GM19025 (cell line): ENCODE results near the gene CCNY.
A peak's percentile ranks its signal among the peaks of the same experiment; 100 is the strongest.
"Not testable (repeated sequence)": the region's sequence is repeated elsewhere in the genome, so short reads cannot be mapped to it uniquely, and the experiment has no call there.

Source experiments
- ATAC-seq: cut with Tn5 transposase; IDR thresholded peaks from one replicate; pipeline ENCODE4 v1.9.1; 2021; ENCODE audit warnings: mild to moderate bottlenecking, low read depth, moderate library complexity; ENCODE audit not compliant: unreplicated experiment

Gene CCNY

DNA sequence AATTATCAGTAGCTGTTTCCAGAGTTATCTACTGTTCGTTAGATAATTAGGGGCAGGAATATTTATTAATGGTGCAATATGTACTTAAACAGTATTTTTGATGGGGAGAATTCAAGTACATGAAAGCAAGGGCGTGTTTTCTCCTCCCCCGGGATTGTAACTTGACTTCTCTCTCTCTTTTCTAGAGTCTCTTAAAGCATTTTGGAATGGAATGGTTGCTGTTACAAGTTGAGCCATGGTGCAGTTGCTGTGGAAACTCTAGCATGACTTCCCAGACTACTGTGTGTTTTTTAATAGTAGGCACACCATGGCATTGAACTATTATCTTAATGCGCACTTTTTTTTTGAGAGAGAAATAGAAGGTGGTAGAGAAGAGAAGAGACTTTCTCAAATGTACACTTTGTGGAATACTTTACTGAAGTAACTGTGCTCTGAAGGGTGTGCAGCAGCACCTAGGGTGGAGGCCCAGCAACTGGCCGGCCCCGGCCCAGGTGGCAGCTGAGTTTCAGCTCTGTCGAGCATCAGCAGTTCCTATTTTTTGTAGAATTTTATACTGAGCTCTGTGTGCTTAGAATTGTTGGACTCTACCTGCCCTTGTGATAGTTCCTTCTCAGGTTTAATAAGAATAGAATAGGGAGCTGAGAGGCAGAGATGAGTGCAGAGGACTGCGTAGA is 64.4 kb downstream of the CCNY start:
- no peak for ATAC-seq

DNA sequence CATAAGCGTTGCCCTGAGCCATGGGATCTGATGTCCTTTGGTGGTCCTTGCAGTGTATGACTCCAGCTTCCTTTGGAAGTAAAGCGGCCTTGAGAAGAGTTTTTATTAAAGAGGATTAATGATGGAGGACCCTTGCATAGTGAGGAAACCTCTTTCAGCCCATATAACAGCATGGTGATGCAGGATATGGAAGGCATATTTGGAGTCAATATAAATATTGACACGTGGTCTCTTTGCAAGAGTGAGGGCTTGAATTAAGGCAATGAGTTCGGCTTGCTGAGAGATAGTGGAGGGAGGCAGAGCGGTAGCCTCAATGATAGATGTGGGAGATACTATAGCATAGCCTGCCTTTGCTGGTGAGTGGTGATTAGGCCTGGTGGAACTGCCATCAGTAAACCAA is 67.2 kb downstream of the CCNY start:
- not testable (repeated sequence) for ATAC-seq

DNA sequence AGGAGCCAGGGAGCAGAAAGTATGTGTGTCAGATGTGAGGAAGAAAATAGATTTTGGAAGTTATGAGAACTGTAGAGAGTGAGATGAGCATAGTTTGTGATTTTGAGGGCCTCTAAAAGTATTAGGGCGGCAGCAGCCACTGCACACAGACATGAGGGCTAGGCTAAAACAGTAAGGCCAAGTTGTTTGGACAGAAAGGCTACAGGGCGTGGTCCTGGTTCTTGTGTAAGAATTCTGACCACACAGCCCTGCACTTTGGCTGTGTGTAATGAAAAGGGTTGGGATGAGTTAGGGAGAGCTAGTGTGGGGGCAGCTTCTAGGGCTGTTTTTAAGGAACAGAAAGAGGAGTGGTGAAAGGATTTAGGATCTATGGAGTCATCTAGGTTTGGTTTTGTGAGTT is 67.8 kb downstream of the CCNY start:
- not testable (repeated sequence) for ATAC-seq

DNA sequence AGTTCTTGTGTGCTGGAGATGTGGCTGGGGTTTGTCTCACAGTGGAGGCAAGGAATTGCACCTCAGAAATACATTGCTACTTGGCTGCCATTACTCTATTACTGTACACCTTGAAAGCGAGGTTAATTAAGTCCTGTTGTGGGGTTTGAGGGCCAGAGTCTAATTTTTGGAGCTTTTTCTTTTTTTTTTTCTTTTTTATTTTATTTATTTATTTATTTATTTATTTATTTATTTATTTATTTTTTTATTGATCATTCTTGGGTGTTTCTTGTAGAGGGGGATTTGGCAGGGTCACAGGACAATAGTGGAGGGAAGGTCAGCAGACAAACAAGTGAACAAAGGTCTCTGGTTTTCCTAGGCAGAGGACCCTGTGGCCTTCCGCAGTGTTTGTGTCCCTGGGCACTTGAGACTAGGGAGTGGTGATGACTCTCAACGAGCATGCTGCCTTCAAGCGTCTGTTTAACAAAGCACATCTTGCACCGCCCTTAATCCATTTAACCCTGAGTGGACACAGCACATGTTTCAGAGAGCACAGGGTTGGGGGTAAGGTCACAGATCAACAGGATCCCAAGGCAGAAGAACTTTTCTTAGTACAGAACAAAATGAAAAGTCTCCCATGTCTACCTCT is 69.8 kb downstream of the CCNY start:
- ATAC-seq: not testable (repeated sequence)

DNA sequence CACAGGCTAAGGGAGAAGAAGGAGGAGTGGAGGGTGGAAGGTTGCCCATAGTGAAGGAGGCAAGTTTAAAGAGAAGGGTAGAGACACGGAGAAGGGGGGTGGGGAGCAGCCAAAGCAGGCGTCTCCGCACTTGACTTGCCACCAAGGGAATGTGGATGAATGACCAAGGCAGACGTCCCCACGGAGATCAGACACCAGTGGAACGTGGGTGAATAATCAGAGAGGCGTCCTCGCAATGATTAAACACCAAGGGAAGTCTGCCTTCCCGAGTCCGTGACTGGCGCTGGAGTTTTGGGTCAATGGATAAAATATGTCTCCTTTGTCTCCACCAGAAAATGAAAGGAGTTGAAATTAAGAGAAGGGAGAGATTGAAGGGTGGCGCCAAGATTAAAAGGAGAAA is 71.4 kb downstream of the CCNY start:
- not testable (repeated sequence) for ATAC-seq

DNA sequence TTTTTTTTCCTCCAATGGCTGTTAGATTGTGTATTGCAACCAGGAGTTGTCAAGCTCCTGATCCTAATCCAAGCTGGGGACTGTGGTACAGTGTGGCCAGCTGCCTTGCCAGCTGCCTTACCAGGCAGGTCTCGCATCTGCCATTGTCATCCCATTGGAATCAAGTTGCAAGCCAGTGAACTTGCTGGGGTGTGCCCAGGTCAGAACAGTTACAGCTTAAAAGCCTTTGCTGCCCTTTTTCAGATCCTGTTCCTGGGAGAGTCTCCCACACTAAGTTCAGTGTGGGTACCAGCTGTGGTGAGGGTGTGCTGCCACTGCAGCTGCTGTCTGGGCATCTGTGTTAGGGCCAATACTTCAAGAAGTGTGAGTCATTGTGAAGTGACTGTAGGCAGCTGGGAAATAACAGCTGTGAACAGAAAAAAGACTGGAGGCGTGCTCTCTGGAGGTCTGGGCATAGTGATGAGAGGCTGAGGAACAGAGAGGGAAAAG is 72.8 kb downstream of the CCNY start:
- peak; percentile 72 for ATAC-seq

DNA sequence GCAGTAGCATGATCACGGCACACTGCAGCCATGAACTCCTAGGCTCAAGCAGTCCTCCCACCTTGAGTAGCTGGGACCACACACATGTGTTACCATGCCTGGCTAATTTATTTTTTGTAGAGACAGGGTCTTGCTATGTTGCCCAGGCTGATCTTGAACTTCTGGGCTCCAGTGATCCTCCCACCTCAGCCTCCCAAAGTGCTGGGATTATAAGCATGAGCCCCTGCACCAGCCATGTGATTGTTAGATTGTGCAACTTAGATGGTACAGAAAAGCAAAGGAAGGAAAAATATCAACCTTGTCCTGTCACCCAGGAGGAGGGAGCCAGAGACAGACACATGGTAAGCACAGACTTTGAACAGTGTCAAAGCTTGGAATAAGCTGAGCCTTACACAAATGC is 73.5 kb downstream of the CCNY start:
- ATAC-seq: no peak

DNA sequence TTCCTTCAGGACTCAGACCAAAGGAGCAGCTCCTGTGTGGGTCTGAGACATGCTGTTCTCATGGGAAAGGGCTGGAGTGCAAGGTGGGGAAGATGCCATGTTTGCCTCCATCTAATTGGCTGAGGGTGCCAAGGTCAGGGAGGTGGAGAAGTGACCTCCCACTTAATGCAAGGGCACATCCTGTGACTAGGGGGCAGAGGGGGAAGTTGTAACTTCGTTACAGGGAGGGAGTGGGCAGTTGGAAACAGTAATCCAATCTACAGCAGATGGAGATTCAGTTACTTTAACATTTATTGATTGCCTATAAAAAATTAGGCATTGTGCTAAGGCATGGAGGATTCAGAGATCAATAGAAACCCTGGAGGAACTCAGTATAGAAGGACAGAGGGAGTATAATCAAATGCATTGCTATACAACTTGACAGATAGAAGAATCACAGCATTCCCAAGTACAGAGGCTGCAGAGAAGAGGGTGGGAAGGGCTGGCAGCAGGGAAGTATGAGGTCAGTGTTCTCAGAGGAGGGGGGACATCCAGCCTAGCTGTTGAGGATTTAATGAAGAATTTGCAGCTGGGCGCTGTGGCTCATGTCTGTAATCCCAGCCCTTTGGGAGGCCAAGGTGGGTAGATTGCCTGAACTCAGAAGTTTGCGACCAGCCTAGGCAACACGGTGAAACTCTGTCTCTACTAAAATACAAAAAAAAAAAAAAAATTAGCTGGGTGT is 75.9 kb downstream of the CCNY start:
- no peak for ATAC-seq

DNA sequence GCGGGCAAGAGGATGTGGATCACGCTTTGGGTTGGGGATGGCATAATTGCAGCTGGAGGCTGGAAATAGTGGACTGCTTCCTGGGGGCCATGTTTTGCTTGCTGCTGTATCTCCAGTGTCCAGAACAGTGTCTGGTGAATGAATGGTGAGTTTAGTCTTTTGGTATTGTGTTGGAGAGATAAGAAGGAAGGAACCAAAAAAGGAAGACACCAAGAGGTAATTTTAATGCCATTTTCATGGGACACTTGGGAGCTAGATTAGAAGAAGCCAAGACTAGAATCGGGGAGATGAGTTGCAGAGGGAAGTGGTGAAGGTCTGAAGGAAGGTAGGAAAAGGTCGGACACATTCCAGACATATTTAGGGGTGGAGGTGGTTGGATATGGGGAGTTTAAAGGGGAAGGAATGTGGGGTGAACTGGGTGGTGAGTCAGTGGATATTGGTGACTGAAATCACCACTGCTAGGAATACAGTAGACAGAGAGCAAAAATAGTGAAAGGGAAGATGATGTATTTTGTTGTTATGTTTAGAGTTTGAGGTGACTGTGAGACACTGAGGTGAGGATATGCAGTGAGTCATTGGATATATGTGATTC is 76.7 kb downstream of the CCNY start:
- ATAC-seq: no peak

DNA sequence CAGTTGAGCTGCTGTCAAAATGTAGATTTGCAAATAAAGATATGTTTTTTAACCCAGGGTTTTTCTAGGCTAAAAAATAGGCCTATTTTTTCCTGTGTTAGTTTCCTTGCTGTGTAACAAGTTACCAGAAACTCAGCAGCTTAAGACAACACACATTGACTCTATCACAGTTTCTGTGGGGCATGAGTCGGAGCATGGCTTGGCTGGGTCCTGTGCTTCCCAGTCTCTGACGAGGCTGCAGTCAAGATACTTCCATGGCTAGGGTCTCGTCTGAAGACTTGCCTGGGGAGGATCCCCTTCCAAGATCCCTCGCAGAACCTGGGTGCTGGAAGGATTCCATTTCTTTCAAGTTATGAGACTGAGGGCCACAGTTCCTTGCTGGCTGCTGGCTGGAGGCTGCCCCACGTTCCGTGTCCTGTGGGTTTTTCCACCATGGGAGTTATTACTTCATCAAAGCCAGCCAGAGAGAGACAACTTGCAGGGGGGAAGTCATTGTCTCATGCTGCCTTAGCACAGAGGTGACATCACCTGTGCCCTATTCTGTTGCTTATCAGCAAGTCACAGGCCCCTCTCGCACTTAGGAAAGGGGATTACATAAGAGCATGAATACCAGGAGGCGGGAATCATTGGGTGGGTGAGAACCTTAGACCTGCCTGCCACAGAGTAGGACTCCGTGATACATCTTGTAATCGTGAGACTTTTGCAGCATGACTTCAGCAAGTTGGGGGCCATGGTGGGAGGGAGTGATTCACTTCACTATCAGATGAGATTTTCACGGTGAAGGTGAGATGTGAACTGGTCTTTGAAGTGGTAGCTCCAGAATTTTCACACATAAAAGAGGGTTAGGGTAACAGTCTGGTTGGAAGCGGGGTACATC is 77.9 kb downstream of the CCNY start:
- ATAC-seq: no peak

DNA sequence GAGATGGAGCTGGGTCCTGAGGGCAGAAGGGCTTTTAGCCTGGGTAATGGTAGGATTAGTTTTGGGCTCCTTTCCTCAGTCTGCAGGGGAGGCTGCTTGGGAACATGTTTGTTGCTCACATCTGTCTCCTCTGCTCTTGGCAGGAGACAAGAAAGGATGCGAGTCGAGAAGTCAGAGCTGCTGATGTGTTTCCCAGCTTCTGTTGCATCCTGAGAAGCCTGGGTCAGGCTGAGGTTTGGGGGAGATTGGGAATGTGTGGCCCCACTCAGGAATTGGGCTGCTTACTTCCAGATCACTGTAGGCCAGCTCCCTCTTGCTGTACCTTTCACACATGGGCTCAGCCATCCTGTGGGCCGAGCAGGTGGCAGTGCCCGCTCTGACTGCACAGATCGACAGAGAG is 79.2 kb downstream of the CCNY start:
- ATAC-seq: no peak

DNA sequence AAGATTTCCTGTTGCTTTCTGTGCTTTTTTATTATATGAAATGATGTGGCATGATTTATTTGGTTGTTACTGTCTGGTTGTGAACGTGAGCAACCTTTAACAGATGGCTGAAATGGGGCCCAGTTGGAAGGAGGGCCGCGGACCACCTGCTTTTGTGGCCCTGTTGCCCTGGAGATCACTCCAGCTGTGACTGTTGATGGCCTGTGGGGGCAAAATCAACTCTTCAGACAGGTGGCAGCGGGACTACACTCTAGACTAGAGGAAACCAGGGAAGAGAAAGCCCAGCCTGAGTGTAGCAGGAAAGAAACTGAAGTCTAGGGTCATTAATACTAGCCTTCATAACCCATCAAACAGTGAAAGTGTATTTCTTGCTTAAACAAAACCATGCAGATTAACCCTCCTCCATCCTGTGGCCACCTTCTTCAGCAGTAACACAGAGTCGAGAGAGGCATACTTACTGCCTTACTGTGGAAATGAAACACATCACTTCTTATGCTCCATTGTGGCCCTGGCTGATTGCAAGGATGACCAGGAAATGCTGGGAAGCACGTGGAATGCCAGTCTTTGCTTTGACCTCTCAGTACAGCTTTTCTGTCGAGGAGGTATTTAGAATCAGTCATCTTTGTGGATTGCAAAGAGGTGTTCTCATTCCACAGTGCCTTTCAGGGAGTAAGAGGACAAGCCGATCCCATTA is 80.5 kb downstream of the CCNY start:
- no peak for ATAC-seq

DNA sequence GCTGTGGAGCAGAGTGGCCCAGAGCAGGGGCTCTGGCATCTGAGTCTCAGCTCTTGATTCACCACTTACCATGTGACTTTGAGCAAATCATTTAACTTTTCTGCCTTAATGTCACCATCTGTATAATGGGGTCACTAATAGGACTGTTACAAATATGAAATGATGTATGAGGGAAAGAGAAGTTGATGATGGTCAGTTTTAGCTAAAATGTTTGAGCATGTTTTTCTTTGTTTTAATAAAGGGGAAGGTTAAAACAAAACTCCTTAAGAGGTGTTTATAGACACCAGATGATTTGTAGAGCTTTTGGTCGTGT is 81.0 kb downstream of the CCNY start:
- ATAC-seq: no peak

DNA sequence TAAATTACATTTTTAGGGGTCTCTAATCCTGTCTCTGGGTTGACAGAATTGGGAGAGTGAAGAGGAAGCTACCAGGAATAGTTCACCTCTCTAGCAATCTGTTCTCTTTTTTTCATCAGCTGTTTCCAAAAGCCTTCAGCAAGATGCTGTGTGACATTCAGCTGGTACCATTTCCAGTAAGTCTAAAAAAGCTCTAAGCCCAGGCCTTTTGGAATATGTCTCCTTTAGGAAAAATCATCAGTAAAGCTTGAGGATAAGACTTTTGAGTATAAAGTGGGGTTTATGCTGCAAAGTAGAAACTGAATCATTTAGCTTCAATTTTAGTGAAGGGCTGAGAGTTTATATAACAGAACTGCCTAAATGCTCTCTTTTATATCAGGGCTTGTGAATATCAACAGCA is 81.5 kb downstream of the CCNY start:
- ATAC-seq: no peak

DNA sequence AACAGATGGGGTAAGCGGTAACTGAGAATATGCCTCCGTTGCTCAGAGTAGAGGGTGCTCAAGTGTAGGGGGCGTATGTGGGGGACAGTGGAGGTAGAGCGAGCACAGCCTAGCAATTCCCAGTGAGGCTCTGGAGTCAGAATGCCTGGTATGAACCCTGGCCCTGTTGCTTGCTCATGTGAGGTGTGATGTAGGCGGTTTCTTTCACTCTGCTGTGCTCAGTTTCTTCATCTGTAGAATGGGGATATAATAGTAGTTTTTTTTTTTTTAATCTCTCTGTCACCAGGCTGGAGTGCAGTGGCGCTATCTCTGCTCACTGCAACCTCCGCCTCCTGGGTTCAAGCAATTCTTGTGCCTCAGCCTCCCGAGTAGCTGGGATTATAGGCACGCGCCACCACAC is 82.3 kb downstream of the CCNY start:
- ATAC-seq: not testable (repeated sequence)

DNA sequence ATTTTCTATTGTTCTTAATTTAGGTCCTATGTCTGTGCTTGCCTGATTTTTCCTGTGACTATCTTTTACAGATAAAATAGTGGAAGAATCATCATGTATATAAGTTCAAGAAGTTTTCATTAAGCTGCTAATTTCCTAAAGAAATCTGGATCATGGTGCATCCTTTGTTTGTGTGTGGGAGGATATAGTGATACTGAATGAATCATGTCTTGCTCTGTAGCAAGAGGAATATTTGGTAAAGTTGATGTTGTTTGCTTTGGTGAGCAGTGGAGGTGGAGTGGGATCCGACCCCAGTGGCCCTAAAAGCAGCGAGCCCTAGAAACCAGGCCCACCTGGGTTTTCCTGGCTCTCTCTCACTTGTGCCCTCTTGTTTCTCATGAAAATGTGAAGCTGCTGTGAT is 83.7 kb downstream of the CCNY start:
- ATAC-seq: no peak

DNA sequence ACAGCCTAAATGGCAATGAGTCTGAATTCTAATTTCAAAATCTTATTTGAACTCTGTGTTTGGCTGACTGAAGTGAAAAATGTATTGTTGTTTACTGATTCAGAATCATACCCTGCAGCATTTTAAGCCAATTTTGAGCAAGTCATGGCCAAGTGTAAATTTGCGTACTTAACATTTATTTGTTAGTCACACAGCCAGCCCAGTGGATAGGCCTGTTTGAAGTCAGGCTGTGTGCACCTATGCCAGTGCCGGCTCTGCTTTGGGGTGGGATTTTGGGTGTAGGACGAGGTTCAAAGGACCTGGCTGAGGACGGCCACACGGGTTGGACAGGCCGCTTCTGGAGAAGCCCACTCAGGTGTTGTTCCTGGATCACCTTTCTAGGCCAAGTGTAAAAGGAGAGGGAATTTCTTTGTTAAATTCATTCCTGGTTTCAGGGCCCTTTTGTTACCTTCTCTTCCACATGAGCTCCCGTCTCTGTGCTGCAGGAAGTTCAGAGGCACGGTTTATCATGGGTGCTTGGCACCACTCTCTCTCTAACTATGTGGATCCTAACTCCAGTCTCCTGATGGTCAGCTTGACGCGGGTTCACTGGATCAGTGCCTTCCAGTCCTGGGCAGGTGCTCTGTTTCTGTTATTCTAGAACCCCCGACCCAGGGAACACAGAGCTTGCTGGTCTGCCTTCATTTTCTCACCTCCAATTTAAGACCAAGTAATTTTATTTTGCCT is 84.7 kb downstream of the CCNY start:
- ATAC-seq: no peak

DNA sequence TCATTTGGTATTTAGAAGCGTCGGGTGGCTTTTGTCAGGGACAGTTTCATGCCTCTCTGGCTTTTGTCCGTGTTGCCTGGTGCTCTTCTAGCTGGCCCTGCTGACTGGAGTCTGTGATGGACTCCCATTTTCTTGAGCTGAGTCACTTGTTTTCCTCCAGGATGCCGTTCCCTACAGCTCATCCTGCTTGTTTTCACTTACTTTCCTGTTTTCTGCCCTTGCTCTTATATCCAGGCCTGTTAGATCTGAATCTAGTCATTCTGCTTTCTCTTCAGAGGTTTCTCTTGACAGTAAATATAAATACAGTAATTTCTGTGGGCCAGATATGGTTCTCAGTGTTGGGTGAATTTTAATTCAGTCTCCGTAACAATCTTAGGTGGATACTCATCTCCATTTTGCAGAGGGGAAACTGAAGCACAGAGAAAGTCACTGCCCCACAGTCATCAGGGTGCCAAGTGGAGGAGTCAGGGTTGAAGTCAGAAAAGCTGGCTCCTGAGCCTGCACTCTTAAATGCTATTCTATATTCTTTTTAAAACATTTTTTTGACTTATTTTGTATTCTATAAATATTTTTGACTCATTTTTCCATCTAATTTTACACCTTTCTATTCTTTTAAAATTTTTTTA is 85.4 kb downstream of the CCNY start:
- ATAC-seq: no peak

DNA sequence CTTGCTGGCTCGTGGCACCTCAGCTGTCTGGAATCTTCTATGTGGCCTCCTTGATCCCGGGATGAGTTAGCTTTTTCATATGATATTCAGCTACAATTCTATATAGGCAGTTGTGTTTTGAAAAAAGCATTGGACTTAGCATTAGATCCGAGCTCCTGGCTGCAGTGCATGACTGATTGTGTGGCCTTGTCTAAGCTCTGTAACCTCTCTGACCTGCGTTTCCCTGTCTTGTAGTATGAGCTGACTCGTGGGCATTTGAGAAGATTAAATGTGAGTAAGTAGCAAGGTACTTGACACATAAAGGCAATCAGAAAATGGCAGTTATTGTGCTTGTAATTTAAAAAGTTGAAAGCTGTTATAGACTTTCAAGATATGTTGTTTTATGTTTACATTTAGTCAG is 85.9 kb downstream of the CCNY start:
- no peak for ATAC-seq
